OCI-LY7 (cell line): ENCODE data around the gene TMEM119. TPM values are rescaled to one million over a fixed set of nuclear protein-coding genes. Genes with fewer than 3 reads are reported as not detected.

Source experiments
- BruUV-seq: library from RNA; stranded (reverse); fragments of 400-500 nt; replicated peaks from 2 replicates; lab custom pipeline; 2021; lab: Mats Ljungman, UMichigan
- CTCF ChIA-PET: fragments of 300-600 bp; sonication (Branson Sonifier 250); formaldehyde crosslinking; loops from one replicate; lab custom pipeline; 2022; ENCODE audit warnings: antibody characterized with exemption; ENCODE audit not compliant: unreplicated experiment; lab: Charles Lee
- POLR2A ChIA-PET: fragments of 300-600 bp; sonication (Branson Sonifier 250); formaldehyde crosslinking; loops from one replicate; lab custom pipeline; 2022; ENCODE audit warnings: antibody characterized with exemption; lab: Charles Lee
- DNase-seq: peaks from one replicate; pipeline ENCODE4 v3.0.0-alpha.2; 2015; ENCODE audit warnings: low spot score
- H2AFZ ChIP-seq: fragments of 200-600 bp; sonication (generic), shearing (Covaris generic); 2 replicates; pipeline ENCODE4 v1.6.1; 2014; ENCODE audit warnings: mild to moderate bottlenecking, antibody characterized with exemption, low read length, moderate library complexity
- H3K27ac ChIP-seq: fragments of 200-600 bp; sonication (generic); 2 replicates; pipeline ENCODE4 v1.5.1; 2014; ENCODE audit warnings: mixed run types, low read depth, mild to moderate bottlenecking, moderate library complexity, low read length, inconsistent platforms; ENCODE audit not compliant: poor library complexity, severe bottlenecking
- H3K36me3 ChIP-seq: fragments of 200-600 bp; sonication (generic); 2 replicates; pipeline ENCODE4 v1.6.1; 2014; ENCODE audit warnings: mild to moderate bottlenecking, antibody characterized with exemption, low read length, moderate library complexity, mixed read lengths; ENCODE audit not compliant: insufficient read depth
- H3K4me1 ChIP-seq: fragments of 200-600 bp; sonication (generic); 2 replicates; pipeline ENCODE4 v1.5.1; 2014; ENCODE audit warnings: mild to moderate bottlenecking, low read length; ENCODE audit not compliant: insufficient read depth, poor library complexity, severe bottlenecking
- H3K4me2 ChIP-seq: fragments of 200-600 bp; sonication (generic); 2 replicates; pipeline ENCODE4 v1.6.1; 2014; ENCODE audit warnings: mild to moderate bottlenecking, low read length
- H3K4me3 ChIP-seq: fragments of 200-600 bp; sonication (generic); 2 replicates; pipeline ENCODE4 v1.5.1; 2014; ENCODE audit warnings: mild to moderate bottlenecking, low read depth, low read length; ENCODE audit not compliant: poor library complexity, severe bottlenecking
- H3K79me2 ChIP-seq: fragments of 200-600 bp; sonication (generic); 2 replicates; pipeline ENCODE4 v1.6.1; 2016; ENCODE audit warnings: low read depth, mild to moderate bottlenecking, low read length, moderate library complexity, mixed read lengths; ENCODE audit not compliant: insufficient read depth
- H3K9me2 ChIP-seq: fragments of 200-600 bp; sonication (generic); 2 replicates; pipeline ENCODE4 v1.6.1; 2016; ENCODE audit warnings: mild to moderate bottlenecking, low read length, mixed read lengths; ENCODE audit not compliant: insufficient read depth
- H3K9me3 ChIP-seq: fragments of 200-600 bp; sonication (generic); 2 replicates; pipeline ENCODE4 v1.6.1; 2014; ENCODE audit warnings: mild to moderate bottlenecking, mixed run types, low read length, mixed read lengths
- H4K20me1 ChIP-seq: fragments of 200-600 bp; sonication (generic); 2 replicates; pipeline ENCODE4 v1.6.1; 2014; ENCODE audit warnings: mild to moderate bottlenecking, antibody characterized with exemption, low read length, moderate library complexity, mixed read lengths; ENCODE audit not compliant: insufficient read depth
- CTCF ChIP-seq: fragments of 200-600 bp; sonication (generic); conservative IDR thresholded peaks from 2 replicates; pipeline ENCODE4 v1.5.1; 2014; ENCODE audit warnings: mild to moderate bottlenecking, antibody characterized with exemption, low read length, moderate library complexity, mixed read lengths
- EZH2phosphoT487 ChIP-seq: fragments of 200-600 bp; sonication (generic); IDR thresholded peaks from 2 replicates; pipeline ENCODE4 v1.6.1; 2018; ENCODE audit warnings: low read depth, borderline replicate concordance, mild to moderate bottlenecking, mixed run types, antibody characterized with exemption, low read length, moderate library complexity, mixed read lengths
- intact Hi-C: fragments of 100-400 bp; cut with micrococcal nuclease; formaldehyde crosslinking; loops from one replicate; pipeline ENCODE4 v1.10.0; 2022; ENCODE audit not compliant: unreplicated experiment
- total RNA-seq, 2 experiments: library from RNA; depleted of rRNA in 1 of 2; stranded (reverse); fragments of >200 nt in 1 of 2; shearing (Covaris generic) in 1 of 2; gene quantifications; 2 replicates each; pipeline ENCODE4 v1.2.3, GENCODE V29; 2014 to 2022

Gene TMEM119
- total RNA-seq, 2 experiments from 2014 or later, result not detected

DNA sequence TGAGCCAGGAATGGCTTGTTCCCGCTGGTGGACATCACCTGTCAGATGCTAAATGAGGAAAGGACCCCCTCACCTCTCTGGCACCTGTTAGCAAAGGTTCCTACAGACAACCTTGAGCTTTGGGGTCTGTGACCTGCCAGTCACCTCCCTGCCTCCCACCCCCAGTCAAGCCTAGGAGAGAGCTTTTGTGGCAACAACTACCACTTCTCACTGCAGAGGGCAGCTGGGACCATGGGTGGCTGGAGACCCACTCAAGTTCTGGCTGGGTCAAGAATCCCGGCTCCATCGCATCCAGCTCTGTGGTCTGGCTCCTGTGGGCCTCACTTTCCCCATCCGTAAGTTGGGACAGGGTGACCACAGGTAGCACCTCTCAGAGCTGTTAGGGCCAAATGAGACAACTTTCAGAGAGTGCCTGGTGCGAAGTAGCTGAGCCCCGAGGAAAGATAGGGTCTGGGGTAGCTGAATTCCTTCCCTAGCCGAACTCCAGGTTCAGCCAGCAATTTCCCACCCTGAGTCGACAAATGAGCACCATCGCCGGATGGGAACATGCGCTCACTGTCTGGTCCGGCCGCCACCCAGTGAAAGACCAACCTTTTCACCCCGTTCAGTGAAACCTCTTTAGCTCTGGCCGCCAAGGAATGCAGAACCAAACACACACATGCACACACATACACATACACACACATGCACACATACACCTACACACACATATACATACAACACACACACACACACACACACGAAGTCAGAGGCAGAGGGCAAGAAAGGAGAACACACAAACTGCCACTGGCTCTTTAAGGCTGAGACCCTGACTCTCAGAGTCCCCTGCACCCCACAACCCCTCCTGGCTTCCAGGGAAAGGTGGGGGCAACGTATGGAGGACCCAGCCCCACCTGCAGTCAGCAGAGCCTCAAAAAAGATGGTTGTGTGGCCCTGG is 1.9 kb downstream of the TMEM119 start:
- CTCF ChIA-PET, result no interaction called here
- no TSS peak for BruUV-seq

DNA sequence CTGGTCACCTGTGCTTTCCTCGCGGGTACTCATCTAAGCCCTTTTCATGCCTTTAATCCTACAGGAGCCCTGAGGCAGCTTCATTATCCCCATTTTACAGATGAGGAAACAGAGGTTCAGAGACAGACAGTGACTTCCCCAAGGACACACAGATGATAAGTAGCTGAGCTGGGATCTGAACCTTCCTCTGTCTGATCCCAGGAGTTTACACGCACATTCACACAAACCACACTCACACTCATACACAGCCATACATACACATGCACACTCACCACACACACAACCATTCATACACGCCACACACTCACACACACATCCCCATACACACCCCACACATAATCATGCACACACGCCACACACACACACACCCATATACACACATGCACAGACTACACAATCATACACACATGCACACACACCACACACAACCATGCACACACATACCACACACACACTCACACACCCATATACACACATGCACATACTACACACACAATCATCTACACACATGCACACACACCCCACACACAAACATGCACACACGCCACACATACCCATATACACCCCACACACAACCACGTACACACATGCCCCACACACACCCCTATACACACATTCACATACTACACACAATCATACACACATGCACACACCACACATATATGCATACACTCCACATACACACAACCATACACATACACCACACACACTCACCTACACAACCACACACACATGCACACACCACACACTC is 2.7 kb downstream of the TMEM119 start:
- Histone ChIP-seq H3K27ac (no peak overlapping the region), H3K9me2 (no peaks in the 10 kb centered on the region), H3K9me3 (no peaks in the 10 kb centered on the region), H3K4me3 (no peak overlapping the region), H3K4me2 (no peak overlapping the region), H3K79me2 (no peaks in the 10 kb centered on the region), H3K4me1 (no peaks in the 10 kb centered on the region), H2AFZ (no peak overlapping the region), H4K20me1 (no peaks in the 10 kb centered on the region), H3K36me3 (no peaks in the 10 kb centered on the region)
- DNase-seq, result no peak
- ChIA-PET POLR2A (no interaction called here), CTCF (no interaction called here)
- BruUV-seq, result no TSS peak
- intact Hi-C loops, result no loop called here
- no peak for TF ChIP-seq CTCF
- TF ChIP-seq EZH2phosphoT487, result no peak

More for the DNA sequence above, 1.9 kb downstream of the TMEM119 start:
- H3K79me2 ChIP-seq, result no peaks in the 10 kb centered on the region
- TF ChIP-seq EZH2phosphoT487 (no peak), CTCF (no peak)
- no peak for DNase-seq
- intact Hi-C loops, result no loop called here
- no peak overlapping the region for H3K4me2 ChIP-seq
- H3K27ac ChIP-seq, result no peak overlapping the region
- no peaks in the 10 kb centered on the region for H3K9me3 ChIP-seq
- no peaks in the 10 kb centered on the region for H4K20me1 ChIP-seq
- H3K9me2 ChIP-seq, result no peaks in the 10 kb centered on the region
- no peaks in the 10 kb centered on the region for H3K36me3 ChIP-seq
- no peak overlapping the region for H2AFZ ChIP-seq
- POLR2A ChIA-PET, result interaction anchor here (0.5 to 0.8 kb wide), 2 partner anchors 19 to 481 kb away, joined by 3 read pairs; no protein-coding TSS in a partner anchor
- no peaks in the 10 kb centered on the region for H3K4me1 ChIP-seq
- no peak overlapping the region for H3K4me3 ChIP-seq
